K562 treated with DMSO at 1 percent for 48 hours (cell line): ENCODE results near the gene AHDC1. TPM values are rescaled to one million over a fixed set of nuclear protein-coding genes. Genes with fewer than 3 reads are reported as not detected.

Experiments
- total RNA-seq: library from RNA; unstranded; fragments of 300-600 nt; gene quantifications from 2 replicates; pipeline ENCODE4 v1.2.3, GENCODE V29; 2022; ENCODE audit warnings: low replicate concordance; ENCODE audit errors: extremely low read depth

Gene AHDC1, protein sequence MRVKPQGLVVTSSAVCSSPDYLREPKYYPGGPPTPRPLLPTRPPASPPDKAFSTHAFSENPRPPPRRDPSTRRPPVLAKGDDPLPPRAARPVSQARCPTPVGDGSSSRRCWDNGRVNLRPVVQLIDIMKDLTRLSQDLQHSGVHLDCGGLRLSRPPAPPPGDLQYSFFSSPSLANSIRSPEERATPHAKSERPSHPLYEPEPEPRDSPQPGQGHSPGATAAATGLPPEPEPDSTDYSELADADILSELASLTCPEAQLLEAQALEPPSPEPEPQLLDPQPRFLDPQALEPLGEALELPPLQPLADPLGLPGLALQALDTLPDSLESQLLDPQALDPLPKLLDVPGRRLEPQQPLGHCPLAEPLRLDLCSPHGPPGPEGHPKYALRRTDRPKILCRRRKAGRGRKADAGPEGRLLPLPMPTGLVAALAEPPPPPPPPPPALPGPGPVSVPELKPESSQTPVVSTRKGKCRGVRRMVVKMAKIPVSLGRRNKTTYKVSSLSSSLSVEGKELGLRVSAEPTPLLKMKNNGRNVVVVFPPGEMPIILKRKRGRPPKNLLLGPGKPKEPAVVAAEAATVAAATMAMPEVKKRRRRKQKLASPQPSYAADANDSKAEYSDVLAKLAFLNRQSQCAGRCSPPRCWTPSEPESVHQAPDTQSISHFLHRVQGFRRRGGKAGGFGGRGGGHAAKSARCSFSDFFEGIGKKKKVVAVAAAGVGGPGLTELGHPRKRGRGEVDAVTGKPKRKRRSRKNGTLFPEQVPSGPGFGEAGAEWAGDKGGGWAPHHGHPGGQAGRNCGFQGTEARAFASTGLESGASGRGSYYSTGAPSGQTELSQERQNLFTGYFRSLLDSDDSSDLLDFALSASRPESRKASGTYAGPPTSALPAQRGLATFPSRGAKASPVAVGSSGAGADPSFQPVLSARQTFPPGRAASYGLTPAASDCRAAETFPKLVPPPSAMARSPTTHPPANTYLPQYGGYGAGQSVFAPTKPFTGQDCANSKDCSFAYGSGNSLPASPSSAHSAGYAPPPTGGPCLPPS (N-terminal part only)
- not detected in 2 replicates for total RNA-seq

GRCh38 chr1:27603681-27604578 is at the start of gene AHDC1:
AHDC1 (minus strand) TSS chr1:27604144; CDS start chr1:27552115, 52,029 bp downstream.

GRCh38 chr1:27634985-27635367 is 31.0 kb upstream of the AHDC1 start, which contains the start of gene FGR:
FGR (minus strand) TSS chr1:27635185; CDS start chr1:27623916, 11,269 bp downstream.

GRCh38 chr1:27489973-27490741 is 113.8 kb downstream of the AHDC1 start, which contains the start of gene WASF2:
WASF2 (minus strand) TSS chr1:27490167; CDS start chr1:27428890, 61,277 bp downstream.

Other genes with a start within 250 kb of the AHDC1 start
- not detected in 2 replicates for gene MAP3K6, start 237.2 kb downstream of the AHDC1 start, total RNA-seq
- not detected in 2 replicates for gene FCN3, start 229.3 kb downstream of the AHDC1 start, total RNA-seq
- not detected in 2 replicates for gene CD164L2, start 220.8 kb downstream of the AHDC1 start, total RNA-seq
- gene GPR3, start 211.5 kb downstream of the AHDC1 start, total RNA-seq, result not detected in 2 replicates
- gene WASF2, start 114.0 kb downstream of the AHDC1 start, total RNA-seq, result not detected in 2 replicates
- not detected in 2 replicates for gene FGR, start 31.0 kb upstream of the AHDC1 start, total RNA-seq
- gene IFI6, start 68.0 kb upstream of the AHDC1 start, total RNA-seq, result not detected in 2 replicates
- gene FAM76A, start 121.8 kb upstream of the AHDC1 start, total RNA-seq, result not detected in 2 replicates
- gene STX12, start 169.1 kb upstream of the AHDC1 start, total RNA-seq, result not detected in 2 replicates
- gene PPP1R8, start 226.6 kb upstream of the AHDC1 start, total RNA-seq, result not detected in 2 replicates